Adrenal gland (tissue), 19 donors: ENCODE measurements around the gene ZNF25. TPM values are rescaled to one million over a fixed set of nuclear protein-coding genes. Genes with fewer than 3 reads are reported as not detected.
"Not testable (repeated sequence)": the region's sequence is repeated elsewhere in the genome, so short reads cannot be mapped to it uniquely, and the experiment has no call there.

ENCODE experiments used
- DNase-seq, 7 donors: peaks; one replicate each; pipeline ENCODE4 v3.0.0-alpha.2; 2019 to 2020
- H3K27ac ChIP-seq, 5 donors: fragments of 200-600 bp; sonication (generic) in 4 of 5; 1 replicate in 3 of 5; 2 replicates in 2 of 5; pipeline versions ENCODE4 v1.5.1 to v1.8.0; 2016 to 2020; ENCODE audit warnings: mild to moderate bottlenecking in 1 of 5
- H3K27me3 ChIP-seq: fragments of 200-600 bp; 2 replicates; pipeline ENCODE4 v1.8.0; 2021
- H3K36me3 ChIP-seq, 2 donors: fragments of 200-600 bp; replicated peaks in 1 of 2; 1 replicate in 1 of 2; 2 replicates in 1 of 2; pipeline versions ENCODE4 v1.5.1 to v1.8.0; 2018 to 2022
- H3K4me1 ChIP-seq, 2 donors: fragments of 200-600 bp; replicated peaks in 1 of 2; 1 replicate in 1 of 2; 2 replicates in 1 of 2; pipeline versions ENCODE4 v1.5.1 to v1.8.0; 2018 to 2021
- H3K4me3 ChIP-seq, 4 donors: fragments of 200-600 bp; sonication (generic) in 3 of 4; one replicate each; pipeline ENCODE4 v1.5.1; 2016 to 2018
- H3K9me3 ChIP-seq, 3 donors: fragments of 200-600 bp; sonication (generic) in 1 of 3; replicated peaks in 1 of 3; 1 replicate in 2 of 3; 2 replicates in 1 of 3; pipeline versions ENCODE4 v1.5.1 to v1.8.0; 2016 to 2021
- POLR2A ChIP-seq, 2 donors: fragments of 450-650 bp; IDR thresholded peaks; one replicate each; pipeline ENCODE4 v1.6.1; 2017; ENCODE audit warnings: antibody characterized with exemption in 2 of 2, mild to moderate bottlenecking in 2 of 2, moderate library complexity in 1 of 2
- WGBS, 4 donors: extraction: QIAGEN DNeasy Blood & Tissue Kit in 2 of 4; methylation state at CpG; one replicate each; pipeline versions ENCODE4 v1.1.5 to v1.1.7; 2013 to 2017; 5-methylcytosine and 5-hydroxymethylcytosine counted together
- intact Hi-C, 2 donors: fragments of 100-400 bp; cut with DNase I; formaldehyde crosslinking; loops; one replicate each; pipeline versions ENCODE4 v1.14.1 to v1.15.0; 2022 to 2023
- long read RNA-seq, 10 donors: library from polyadenylated mRNA in 3 of 10; unstranded in 2 of 10; stranded (forward) in 1 of 10; transcript quantifications; one replicate each; pipeline ENCODE4 v2.0.0 and lab custom pipeline, GENCODE V29; 2021 to 2026
- polyA plus RNA-seq, 3 donors: library from polyadenylated mRNA; stranded (reverse); fragments of 200-250 nt in 2 of 3; fragments of 350-450 nt in 1 of 3; fragmentation: Illumina TruSeq in 1 of 3; extraction: RNeasy Lipid Tissue Mini Kit (QIAGEN cat#74804) in 1 of 3; gene quantifications; one replicate each; pipeline ENCODE4 v1.2.3, GENCODE V29; 2013 to 2014
- total RNA-seq, 9 donors: library from RNA; depleted of rRNA in 4 of 9; stranded (reverse); fragments of >200 nt in 4 of 9; fragments of 120-200 nt in 1 of 9; fragmentation: NEBNext Ultra II Directional in 1 of 9; extraction: Animal tissue kit (Norgen Biotek cat#: 25700) in 1 of 9; gene quantifications; one replicate each; pipeline versions ENCODE4 v1.1.0 to v1.2.4, GENCODE V29; 2013 to 2023
- TF ChIP-seq, protein P1 (sequence below), 6 experiments: fragments of 450-650 bp in 4 of 6; fragments of 200-600 bp in 2 of 6; sonication (generic) in 1 of 6; IDR thresholded peaks; 1 replicate in 5 of 6; 2 replicates in 1 of 6; pipeline versions ENCODE4 v1.5.1 to v1.8.0; 2016 to 2021; ENCODE audit warnings: antibody characterized with exemption in 6 of 6, mild to moderate bottlenecking in 2 of 6, moderate library complexity in 1 of 6
- donor health status: healthy with polysubstance abuse.
- donor health status: Bipolar disorder and iron deficiency.
- donor health status: DM: yes; HTN: yes; CAD: no.
- donor health status: DM: no; HTN: no; CAD: no.
- donor health status: DM: no; HTN: no; CAD: no.
- donor health status: DM: yes; HTN: yes; CAD: no.

Gene ZNF25
- total RNA-seq (10 to 100 TPM in 6 of 9 donors, 1 to 10 TPM in 3; 5.3 to 20.3 (median 11.1) TPM), polyA plus RNA-seq (10 to 100 TPM in 1 of 3 donors, 1 to 10 TPM in 2; 5.0 to 26.8 (median 9.4) TPM)
- long read RNA-seq, donor 1: 0 reads
- long read RNA-seq, donor 2: 0 reads
- long read RNA-seq, donor 3: 0 reads
- long read RNA-seq, donor 4, full-length matches to known transcripts: 1 of 3 reads
- long read RNA-seq, donor 4, partial matches to known transcripts: 0 of 3 reads
- long read RNA-seq, donor 4, other reads (novel, unspliced or antisense): 2 of 3 reads
- long read RNA-seq, donor 5, full-length matches to known transcripts: 18 of 22 reads
- long read RNA-seq, donor 5, partial matches to known transcripts: 0 of 22 reads
- long read RNA-seq, donor 5, other reads (novel, unspliced or antisense): 4 of 22 reads
- long read RNA-seq, donor 6, full-length matches to known transcripts: 1 of 3 reads
- long read RNA-seq, donor 6, partial matches to known transcripts: 0 of 3 reads
- long read RNA-seq, donor 6, other reads (novel, unspliced or antisense): 2 of 3 reads
- long read RNA-seq, donor 7: 0 reads
- long read RNA-seq, donor 8: 0 reads
- long read RNA-seq, donor 9: 0 reads
- long read RNA-seq, donor 10: 0 reads

DNA sequence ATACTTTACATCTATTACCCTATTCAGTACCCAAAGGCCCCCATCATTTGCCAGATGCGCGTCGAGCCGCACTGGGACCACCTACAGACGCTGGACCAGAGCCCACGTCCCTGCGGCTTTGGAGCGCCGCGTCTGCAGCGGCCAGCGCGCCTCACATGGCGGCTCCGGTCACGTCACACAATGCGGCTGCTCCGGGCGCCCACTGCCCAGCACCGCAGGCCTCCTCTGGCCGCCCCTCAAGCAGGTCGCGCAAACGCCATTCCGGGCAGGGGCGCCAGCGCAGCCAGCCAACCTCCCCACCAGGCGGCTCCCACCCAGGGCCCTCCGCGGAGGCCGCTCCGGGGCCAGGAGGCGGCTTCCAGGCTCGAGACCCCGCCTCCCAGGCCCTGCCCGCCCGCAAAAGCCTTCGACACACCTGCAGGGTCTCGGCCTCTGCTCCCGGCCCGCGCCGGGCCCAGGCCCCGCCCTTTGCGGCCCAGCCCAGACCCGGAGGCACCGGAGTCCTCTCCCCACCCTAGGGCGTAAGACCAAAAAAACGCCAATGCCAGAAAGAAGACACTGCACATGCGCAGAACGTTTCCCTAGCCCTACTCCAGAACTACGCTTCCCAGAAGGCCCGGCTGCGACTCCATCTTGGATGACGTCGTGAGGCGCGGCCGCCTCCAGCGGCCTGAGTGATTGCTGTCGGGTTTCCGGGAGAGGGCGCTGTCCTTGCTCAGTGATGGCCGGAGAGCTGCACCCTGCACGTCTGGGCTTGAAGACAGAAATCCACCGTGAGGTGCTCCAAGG lies at the start of gene ZNF25:
Gene ZNF25, minus strand, starts transcription at position 557 of the 789 bp plus-strand sequence. CDS start 4,925 bp downstream, outside the sequence.
- intact Hi-C loops: loop anchor here in 1 of 2 donors (10.0 kb wide), 1 partner anchor 49 kb away; no protein-coding TSS in a partner anchor
- H3K4me3 ChIP-seq: peak within 1 kb of the TSS; percentile 72 to 98 (median 82)
- peak; percentile 97 to 100 (median 99) for DNase-seq
- H3K27ac ChIP-seq: peak within 1 kb of the TSS; percentile 89 to 100 (median 96)
- no peaks in the 10 kb centered on the region for H3K9me3 ChIP-seq
- no peaks in the 10 kb centered on the region for H3K36me3 ChIP-seq
- 0 to 1% (median 0%) methylated on average over 14 to 66 of the region's 66 CpGs for WGBS, 4 donors
- no peaks in the 10 kb centered on the region for H3K27me3 ChIP-seq
- TF ChIP-seq, protein P1, sequence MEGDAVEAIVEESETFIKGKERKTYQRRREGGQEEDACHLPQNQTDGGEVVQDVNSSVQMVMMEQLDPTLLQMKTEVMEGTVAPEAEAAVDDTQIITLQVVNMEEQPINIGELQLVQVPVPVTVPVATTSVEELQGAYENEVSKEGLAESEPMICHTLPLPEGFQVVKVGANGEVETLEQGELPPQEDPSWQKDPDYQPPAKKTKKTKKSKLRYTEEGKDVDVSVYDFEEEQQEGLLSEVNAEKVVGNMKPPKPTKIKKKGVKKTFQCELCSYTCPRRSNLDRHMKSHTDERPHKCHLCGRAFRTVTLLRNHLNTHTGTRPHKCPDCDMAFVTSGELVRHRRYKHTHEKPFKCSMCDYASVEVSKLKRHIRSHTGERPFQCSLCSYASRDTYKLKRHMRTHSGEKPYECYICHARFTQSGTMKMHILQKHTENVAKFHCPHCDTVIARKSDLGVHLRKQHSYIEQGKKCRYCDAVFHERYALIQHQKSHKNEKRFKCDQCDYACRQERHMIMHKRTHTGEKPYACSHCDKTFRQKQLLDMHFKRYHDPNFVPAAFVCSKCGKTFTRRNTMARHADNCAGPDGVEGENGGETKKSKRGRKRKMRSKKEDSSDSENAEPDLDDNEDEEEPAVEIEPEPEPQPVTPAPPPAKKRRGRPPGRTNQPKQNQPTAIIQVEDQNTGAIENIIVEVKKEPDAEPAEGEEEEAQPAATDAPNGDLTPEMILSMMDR (IDR thresholded peaks at IDR 0.05): peak; percentile 80 to 97 (median 90)
- peak; percentile 75 to 89 for TF ChIP-seq POLR2A (IDR thresholded peaks at IDR 0.05)
- peaks cover 11 to 19% of the 10 kb centered on the region in 2 donors for H3K4me1 ChIP-seq

DNA sequence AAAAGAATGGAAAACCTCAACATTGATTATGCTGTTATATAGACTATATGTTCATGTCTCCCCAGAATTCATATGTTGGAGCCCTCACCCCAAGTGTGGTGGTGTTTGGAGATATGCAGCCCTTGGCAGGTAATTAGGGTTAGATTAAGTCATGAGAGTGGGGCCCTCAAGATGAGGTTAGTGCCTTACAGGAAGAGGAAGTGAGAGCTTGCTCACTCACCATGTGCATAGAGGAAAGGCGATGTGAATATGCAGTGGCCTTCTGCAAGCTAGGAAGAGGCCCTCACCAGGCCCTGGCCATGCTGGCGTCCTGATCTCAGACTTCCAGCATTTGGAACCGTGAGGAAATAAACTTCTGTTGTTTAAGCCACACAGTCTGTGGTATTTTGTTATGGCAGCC lies 48.8 kb upstream of the ZNF25 start:
- H3K27me3 ChIP-seq: no peaks in the 10 kb centered on the region
- no peak overlapping the region for H3K4me3 ChIP-seq
- no peak for DNase-seq
- TF ChIP-seq, protein P1 (IDR thresholded peaks at IDR 0.05): no peak
- TF ChIP-seq POLR2A (IDR thresholded peaks at IDR 0.05): no peak
- intact Hi-C loops: loop anchor here in 1 of 2 donors (10.0 kb wide), 1 partner anchor 50 kb away; the partner anchor contains the start of gene ZNF25
- peaks cover 0 to 41% of the 10 kb centered on the region in 2 donors for H3K36me3 ChIP-seq
- 80 to 92% (median 87%) methylated on average over 3 of the region's 3 CpGs for WGBS, 4 donors
- no peak overlapping the region for H3K27ac ChIP-seq
- H3K9me3 ChIP-seq: no peaks in the 10 kb centered on the region
- H3K4me1 ChIP-seq: no peaks in the 10 kb centered on the region

- H3K27me3 ChIP-seq, H3K27ac ChIP-seq, H3K9me3 ChIP-seq, DNase-seq, intact Hi-C loops, H3K4me3 ChIP-seq, H3K4me1 ChIP-seq: not testable (repeated sequence)
- WGBS, 4 donors: 49 to 72% (median 67%) methylated on average over 4 of the region's 4 CpGs
- peaks cover 0 to 80% of the 10 kb centered on the region in 2 donors for H3K36me3 ChIP-seq
Observed at GRCh38 chr10:38019124-38019523, 42.7 kb upstream of the ZNF25 start.

DNA sequence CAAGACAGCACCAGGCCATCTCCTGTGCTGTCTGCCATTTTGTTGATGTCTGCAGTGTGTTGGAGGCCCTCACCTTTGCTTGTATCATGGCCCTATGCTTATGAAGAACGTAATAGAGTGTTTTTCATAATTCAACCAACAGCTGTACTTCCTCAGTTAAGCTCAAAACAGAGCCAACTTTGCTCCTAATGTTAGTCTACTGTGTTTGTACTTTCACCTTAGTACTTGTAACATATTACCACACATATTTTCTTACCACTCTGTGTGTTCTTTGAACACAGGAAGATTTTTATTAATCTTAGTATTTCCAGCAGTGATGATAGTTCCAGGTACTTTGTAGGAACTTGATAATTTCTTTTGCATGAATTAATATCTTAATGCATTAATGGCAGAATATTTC lies 39.9 kb upstream of the ZNF25 start:
- Histone ChIP-seq H3K4me3 (no peak overlapping the region), H3K9me3 (no peaks in the 10 kb centered on the region), H3K36me3 (peaks cover 0 to 64% of the 10 kb centered on the region in 2 donors), H3K27me3 (no peaks in the 10 kb centered on the region), H3K4me1 (peaks cover 4 to 8% of the 10 kb centered on the region in 2 donors), H3K27ac (no peak overlapping the region)
- 81 to 90% (median 85%) methylated on average over 1 of the region's 1 CpG for WGBS, 4 donors
- intact Hi-C loops: no loop called here
- TF ChIP-seq POLR2A (IDR thresholded peaks at IDR 0.05): no peak
- TF ChIP-seq, protein P1 (IDR thresholded peaks at IDR 0.05): no peak
- DNase-seq: no peak
